ENCODE results near the gene SMIM43. TPM values are rescaled to one million over a fixed set of nuclear protein-coding genes. Genes with fewer than 3 reads are reported as not detected.
"Not testable (repeated sequence)": the region's sequence is repeated elsewhere in the genome, so short reads cannot be mapped to it uniquely, and the experiment has no call there.

SMIM43 gene
- total RNA-seq, 3 donors from 2014 or later, result 1.0 TPM; not detected in 2

- intact Hi-C loops (cut with DNase I, micrococcal nuclease), result no loop called here
- TF ChIP-seq CTCF (IDR thresholded peaks at IDR 0.05), result no peak
- ATAC-seq, result no peak
These were observed 4.8 kb downstream of the SMIM43 start for GRCh38 chr4:121760205-121760604.

GRCh38 chr4:121758925-121759568 lies 5.9 kb downstream of the SMIM43 start:
- Histone ChIP-seq H3K4me1 (ENCODE audit: low read depth) (no peaks in the 10 kb centered on the region), H3K36me3 (ENCODE audit: low read depth) (no peaks in the 10 kb centered on the region), H3K4me3 (no peak overlapping the region), H3K9me3 (no peaks in the 10 kb centered on the region)
- intact Hi-C loops (cut with DNase I, micrococcal nuclease), result no loop called here
- DNase-seq (no peak), ATAC-seq (no peak)
- TF ChIP-seq CTCF (IDR thresholded peaks at IDR 0.05), result no peak

More at GRCh38 chr4:121760205-121760604, 4.8 kb downstream of the SMIM43 start:
- Histone ChIP-seq H3K4me3 (no peak overlapping the region), H3K4me1 (ENCODE audit: low read depth) (peaks cover 2% of the 10 kb centered on the region), H3K9me3 (no peaks in the 10 kb centered on the region), H3K36me3 (ENCODE audit: low read depth) (no peaks in the 10 kb centered on the region)
- no peak for DNase-seq

- H3K4me3 ChIP-seq; H3K36me3 ChIP-seq (ENCODE audit: low read depth); ATAC-seq; DNase-seq; intact Hi-C loops (cut with DNase I, micrococcal nuclease); H3K9me3 ChIP-seq; H3K4me1 ChIP-seq (ENCODE audit: low read depth): not testable (repeated sequence)
These were observed 12.8 kb downstream of the SMIM43 start for GRCh38 chr4:121752142-121752541.

DNA sequence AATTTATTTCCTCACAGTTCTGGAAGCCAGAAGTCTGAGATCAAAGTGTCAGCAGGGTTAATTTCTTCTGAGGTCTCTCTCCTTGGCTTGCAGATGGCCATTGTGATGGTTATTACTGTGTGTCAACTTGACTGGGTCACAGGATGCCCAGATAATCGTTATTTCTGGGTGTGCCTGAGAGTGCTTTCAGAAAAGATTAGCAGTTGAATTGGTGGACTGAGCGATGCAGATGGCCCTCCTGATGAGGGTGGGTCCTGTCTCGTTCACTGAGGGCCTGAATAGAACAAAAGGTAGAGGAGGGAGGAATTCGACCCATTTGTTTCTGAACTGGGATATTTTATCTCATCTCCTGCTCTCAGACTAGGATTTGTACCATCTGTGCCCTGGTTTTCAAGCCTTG lies 15.7 kb downstream of the SMIM43 start:
- H3K9me3 ChIP-seq, result no peaks in the 10 kb centered on the region
- no peak overlapping the region for H3K4me3 ChIP-seq
- TF ChIP-seq CTCF (IDR thresholded peaks at IDR 0.05), result no peak
- H3K36me3 ChIP-seq (ENCODE audit: low read depth), result no peaks in the 10 kb centered on the region
- H3K4me1 ChIP-seq (ENCODE audit: low read depth), result no peaks in the 10 kb centered on the region
- DNase-seq (no peak), ATAC-seq (no peak)
- intact Hi-C loops (cut with DNase I, micrococcal nuclease), result no loop called here

DNA sequence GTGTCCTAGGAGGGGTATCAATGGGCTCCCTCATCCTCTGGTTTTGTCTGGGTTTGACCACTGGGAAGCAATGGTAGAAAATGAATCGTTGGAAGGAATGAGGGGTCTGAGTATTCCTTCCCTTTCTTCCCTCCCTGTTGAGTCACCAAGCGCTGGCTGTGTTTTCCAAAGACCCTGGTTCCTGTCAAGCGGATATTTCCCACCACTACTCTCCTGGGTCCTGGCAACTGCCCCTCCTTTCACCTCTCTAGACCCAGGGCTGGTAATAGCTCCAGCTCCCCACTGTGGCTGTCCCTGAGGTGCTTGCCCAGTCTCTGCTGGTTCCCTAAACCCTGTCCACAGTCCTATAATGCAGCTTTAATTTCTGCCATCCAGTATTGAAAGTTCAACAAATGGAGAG lies 22.2 kb downstream of the SMIM43 start:
- intact Hi-C loops (cut with DNase I, micrococcal nuclease), result no loop called here
- Histone ChIP-seq H3K9me3 (no peaks in the 10 kb centered on the region), H3K4me1 (ENCODE audit: low read depth) (no peaks in the 10 kb centered on the region), H3K36me3 (ENCODE audit: low read depth) (no peaks in the 10 kb centered on the region), H3K4me3 (no peak overlapping the region)
- no peak for DNase-seq
- TF ChIP-seq CTCF (IDR thresholded peaks at IDR 0.05), result no peak
- no peak for ATAC-seq

GRCh38 chr4:121741751-121742150 lies 23.2 kb downstream of the SMIM43 start:
- intact Hi-C loops (cut with DNase I, micrococcal nuclease), result no loop called here
- TF ChIP-seq CTCF (IDR thresholded peaks at IDR 0.05), result no peak
- Histone ChIP-seq H3K4me1 (ENCODE audit: low read depth) (no peaks in the 10 kb centered on the region), H3K9me3 (no peaks in the 10 kb centered on the region), H3K4me3 (no peak overlapping the region), H3K36me3 (ENCODE audit: low read depth) (no peaks in the 10 kb centered on the region)
- DNase-seq (no peak), ATAC-seq (no peak)

All from mucosa of descending colon (tissue), 3 donors.